GM18498 (cell line): ENCODE results near the gene RCBTB2.

ENCODE experiments used
- ATAC-seq: cut with Tn5 transposase; IDR thresholded peaks from one replicate; pipeline ENCODE4 v1.9.1; 2021; ENCODE audit warnings: mild to moderate bottlenecking, moderate library complexity; ENCODE audit not compliant: unreplicated experiment

The RCBTB2 gene

DNA sequence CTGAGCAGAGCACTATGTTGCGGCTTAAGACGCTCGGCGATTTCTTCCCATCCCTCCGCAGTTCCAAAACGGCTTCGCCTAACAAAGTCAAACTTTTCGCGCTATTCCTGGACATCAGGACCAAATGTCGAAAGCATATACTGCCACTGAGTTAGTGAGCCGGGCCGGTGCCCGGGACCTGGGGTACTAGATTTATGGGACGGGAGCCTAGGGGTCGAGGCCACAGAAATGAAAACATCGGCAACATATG, 699 bp downstream of the RCBTB2 start:
- ATAC-seq, result no peak

- ATAC-seq, result no peak
These were observed 1.2 kb downstream of the RCBTB2 start for GRCh38 chr13:48531416-48532255.

DNA sequence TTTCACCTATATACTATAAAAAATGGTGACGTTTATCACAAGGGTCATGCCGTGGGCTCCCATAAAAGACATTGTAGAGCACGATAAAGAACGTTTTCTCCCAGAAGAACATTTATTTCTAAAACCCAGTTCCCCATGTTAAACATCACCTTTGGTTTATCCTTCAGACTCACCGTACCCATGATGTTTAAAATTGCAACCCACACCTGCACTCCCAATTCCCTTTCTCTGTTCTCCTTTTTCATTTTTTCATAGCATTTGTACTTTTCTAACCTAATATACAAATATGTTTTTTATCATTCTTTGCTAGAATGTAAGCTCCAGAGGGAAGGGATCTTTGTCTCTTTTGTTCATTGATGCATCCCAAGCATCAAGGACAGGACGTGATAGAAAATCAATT, 2.0 kb downstream of the RCBTB2 start:
- no peak for ATAC-seq

GRCh38 chr13:48528720-48529119, 4.2 kb downstream of the RCBTB2 start:
- no peak for ATAC-seq

DNA sequence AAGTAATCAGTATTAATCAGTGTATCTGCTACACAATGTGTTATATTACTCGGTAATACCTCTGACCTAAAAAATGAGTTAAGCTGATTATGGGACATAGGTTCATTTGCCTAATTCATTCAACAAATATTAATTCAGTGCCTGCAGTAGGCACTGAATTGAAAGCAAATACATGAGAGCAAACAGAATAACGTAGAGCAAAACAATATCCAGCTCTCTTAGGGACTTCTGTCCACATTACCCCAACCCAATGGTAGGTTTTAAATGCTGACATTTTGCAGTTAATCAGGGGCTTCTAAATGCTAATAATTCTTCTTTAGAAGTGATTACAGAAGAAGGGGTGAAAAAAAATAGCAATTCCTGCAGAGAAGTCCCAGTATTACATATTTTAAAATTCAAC, 4.9 kb downstream of the RCBTB2 start:
- no peak for ATAC-seq

GRCh38 chr13:48526286-48526685, 6.6 kb downstream of the RCBTB2 start:
- no peak for ATAC-seq

DNA sequence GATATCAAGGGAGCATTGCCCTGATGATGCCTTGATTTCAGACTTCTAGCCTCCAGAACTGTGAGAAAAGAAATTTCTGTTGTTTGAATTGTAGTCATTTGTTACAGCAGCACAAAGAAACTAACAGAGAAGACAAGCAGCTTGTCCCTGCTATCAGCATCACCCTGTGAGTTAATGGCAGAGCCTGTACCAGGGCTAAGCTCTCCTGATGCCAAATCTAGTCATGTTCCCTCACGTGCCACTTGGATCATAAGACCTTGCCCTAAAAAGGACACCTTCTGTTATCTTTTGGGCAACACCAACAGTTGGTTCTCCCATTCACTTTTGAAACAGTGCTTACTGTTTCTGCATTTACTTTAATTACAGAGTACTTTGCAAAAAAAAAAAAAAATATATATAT, 14.8 kb downstream of the RCBTB2 start:
- no peak for ATAC-seq

GRCh38 chr13:48515732-48516131, 17.1 kb downstream of the RCBTB2 start:
- ATAC-seq, result no peak

DNA sequence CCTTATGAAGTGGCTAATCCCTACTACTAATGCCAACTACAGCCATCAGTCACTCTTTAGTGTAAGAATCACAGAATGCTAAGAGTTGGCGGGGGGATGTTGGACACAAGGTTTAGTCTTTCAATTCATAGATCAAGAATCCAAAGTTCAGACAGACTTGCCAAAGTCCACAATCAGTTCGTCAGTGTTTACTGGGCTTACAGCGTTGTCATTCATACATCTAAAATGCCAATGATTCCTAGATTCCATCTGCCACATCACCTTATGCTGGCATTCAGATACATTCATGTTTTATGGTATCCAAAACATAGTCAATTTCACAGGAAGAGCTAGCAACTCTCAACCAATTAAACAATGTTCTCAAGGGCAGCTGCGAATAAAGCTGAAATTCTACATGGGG, 18.1 kb downstream of the RCBTB2 start:
- no peak for ATAC-seq

GRCh38 chr13:48511621-48512230, 21.2 kb downstream of the RCBTB2 start:
- no peak for ATAC-seq

GRCh38 chr13:48510698-48511097, 22.2 kb downstream of the RCBTB2 start:
- no peak for ATAC-seq

GRCh38 chr13:48508011-48508410, 24.9 kb downstream of the RCBTB2 start:
- ATAC-seq, result no peak

- no peak for ATAC-seq
These were observed 25.9 kb downstream of the RCBTB2 start for GRCh38 chr13:48507021-48507420.

DNA sequence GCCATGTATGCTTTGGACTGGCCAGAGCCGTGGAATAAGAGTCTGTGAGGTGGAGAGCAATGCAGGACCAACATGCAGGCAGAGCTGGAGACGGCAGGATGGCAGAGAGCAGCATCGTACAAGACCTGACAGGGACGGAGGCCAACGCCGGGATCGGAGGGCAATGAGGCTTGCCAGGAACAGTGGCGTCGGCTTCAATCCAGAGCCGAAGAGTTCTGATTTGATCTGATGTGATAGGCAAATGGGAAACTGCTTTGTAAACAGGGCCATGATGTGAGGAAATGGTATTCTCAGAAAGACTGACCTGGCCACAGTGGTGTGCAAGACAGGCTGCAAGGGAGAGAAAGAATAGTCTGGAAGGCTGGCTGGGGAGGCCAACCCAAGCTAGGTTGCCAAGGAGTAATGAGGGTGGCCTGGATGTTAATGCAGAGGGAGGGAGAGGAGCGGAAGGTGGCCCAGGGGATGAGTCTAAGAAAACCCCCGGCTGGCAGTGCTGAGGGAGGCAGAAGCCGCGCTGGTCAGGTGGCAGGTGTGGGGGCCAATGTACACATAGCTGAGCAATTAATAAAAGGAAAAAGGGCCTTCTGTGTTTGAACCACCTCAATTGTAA, 26.7 kb downstream of the RCBTB2 start:
- peak; percentile 11 for ATAC-seq

- ATAC-seq, result peak; percentile 62
These were observed 27.2 kb downstream of the RCBTB2 start for GRCh38 chr13:48505597-48506091.

DNA sequence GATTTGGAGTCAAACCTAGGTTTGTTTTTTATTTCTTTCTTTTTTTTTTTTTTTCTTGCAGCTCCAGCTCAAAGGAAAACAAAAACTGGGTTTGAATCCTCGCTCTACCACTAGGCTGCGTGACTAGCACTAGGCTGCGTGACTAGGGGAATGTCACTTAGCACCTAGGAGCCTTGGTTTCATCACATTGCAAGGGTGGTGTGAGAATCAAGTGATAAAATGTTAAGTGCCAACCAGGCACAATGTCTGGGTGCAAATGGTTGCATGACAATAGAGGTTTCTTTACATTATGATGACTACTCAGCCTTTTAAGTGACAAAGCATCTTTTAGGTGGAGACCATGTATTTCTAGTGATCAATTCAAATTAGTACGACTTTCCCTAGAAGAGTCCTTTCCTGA, 27.9 kb downstream of the RCBTB2 start:
- ATAC-seq, result peak; percentile 39

DNA sequence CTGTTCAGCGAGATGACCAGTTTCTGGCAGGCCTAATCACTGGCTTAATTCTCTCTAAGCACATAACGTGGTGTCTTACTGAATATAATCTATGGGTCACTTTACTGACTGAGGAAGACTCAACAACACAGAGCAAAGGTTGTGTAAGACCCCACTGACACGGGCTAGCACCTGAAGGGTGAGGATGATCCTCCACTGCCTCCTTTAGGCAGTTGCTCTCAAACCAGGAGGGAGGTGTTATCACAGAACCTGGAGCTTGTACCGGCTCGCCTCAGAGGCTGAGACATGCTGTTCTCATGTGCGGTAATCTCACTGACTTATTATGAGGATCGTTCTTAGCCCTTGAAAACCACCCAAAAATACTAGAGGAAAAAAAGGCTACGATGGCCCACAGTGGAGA, 28.3 kb downstream of the RCBTB2 start:
- ATAC-seq, result peak; percentile 32

DNA sequence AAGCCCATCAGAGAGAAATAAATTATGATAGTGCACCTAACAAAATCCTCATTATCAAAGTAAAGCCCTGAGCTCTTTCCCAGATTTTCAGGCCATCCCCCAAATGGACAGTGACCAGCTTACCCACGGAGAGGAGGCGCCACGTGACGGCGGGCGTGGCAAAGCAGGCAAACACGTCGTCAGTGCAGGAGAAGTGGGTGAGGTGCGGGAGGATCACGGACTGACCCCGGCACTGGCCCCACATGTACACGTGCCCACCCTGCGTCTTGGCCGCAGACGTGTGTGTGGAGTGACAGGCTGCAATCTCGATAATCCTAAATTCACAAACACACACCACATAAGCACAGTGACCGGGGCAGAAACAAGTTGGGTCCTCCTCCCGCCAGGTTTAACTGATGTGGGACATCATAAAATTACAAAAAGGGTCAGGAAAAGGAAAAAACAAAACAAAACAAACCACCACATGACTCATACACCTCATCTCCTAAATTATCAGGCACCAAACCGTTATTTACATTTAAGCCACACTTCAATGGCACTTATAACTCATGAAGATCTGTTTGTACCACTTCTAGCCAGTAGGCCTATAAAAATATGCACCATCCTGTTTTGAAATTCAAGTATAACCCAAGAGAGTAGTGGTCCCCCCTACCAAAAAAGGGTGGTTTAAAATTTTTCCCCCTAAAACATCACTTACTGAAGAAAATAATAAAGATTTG, 30.1 kb downstream of the RCBTB2 start:
- ATAC-seq, result no peak

DNA sequence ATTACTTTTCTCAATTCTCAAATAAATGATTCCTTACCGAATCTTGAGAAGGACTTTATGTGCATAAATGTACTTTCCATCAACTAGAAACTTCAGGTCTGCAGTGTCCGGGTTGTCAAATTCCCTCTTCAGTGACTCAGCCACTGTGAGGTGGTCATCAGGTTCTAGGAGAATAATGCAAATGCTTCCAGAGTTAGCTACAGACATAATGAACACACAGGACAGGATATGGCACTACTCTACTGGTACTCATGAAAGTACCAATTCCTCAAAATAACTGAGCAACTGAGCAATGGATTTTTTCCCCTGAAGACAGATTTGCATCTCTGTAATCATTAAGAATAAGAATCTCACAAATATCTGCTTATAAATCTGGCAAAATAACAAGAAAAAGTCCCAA, 31.2 kb downstream of the RCBTB2 start:
- peak; percentile 28 for ATAC-seq

- ATAC-seq, result peak; percentile 36
These were observed 32.2 kb downstream of the RCBTB2 start for GRCh38 chr13:48500652-48501197.

GRCh38 chr13:48497669-48498068, 35.2 kb downstream of the RCBTB2 start:
- no peak for ATAC-seq
